ENCODE data around the gene EFCAB11. TPM values are rescaled to one million over a fixed set of nuclear protein-coding genes. Genes with fewer than 3 reads are reported as not detected.

The EFCAB11 gene
- total RNA-seq, 2 experiments from 2014 or later, result 0.36 to 0.47 TPM

DNA sequence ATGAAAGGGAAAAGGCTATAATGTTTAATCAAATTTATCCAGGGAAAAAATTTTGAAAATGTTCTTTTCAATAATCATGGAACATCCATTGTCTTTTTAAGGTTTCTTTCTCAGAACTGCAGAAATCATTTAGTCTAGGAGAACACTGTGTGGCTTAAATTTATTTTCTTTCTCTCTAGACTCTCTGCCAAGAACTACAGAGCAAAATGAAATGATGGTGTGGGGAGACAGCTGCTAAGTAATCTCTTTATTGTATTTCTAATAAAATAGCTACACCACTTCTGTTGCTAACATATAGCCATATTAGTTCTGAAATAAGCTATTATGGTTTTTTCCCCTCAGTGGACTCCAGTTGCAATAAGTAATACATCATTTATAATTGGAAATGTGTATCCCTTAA, 120.9 kb downstream of the EFCAB11 start:
- Mint-ChIP-seq H3K36me3 (ENCODE audit: low read depth) (no peaks in the 10 kb centered on the region), H3K9me3 (no peaks in the 10 kb centered on the region), H3K4me1 (ENCODE audit: low read depth) (no peaks in the 10 kb centered on the region), H3K4me3 (no peak overlapping the region), H3K27ac (no peak overlapping the region), H3K27me3 (no peaks in the 10 kb centered on the region)
- Histone ChIP-seq H3K4me3 (ENCODE audit: low read length) (no peak overlapping the region), H3K9me3 (ENCODE audit: control insufficient read depth in 1 of 2, insufficient read depth in 1 of 2, low read length in 2 of 2) (no peaks in the 10 kb centered on the region), H3K27ac (ENCODE audit: low read depth in 1 of 2, low read length in 2 of 2) (no peak overlapping the region), H3K4me1 (ENCODE audit: insufficient read depth, low read length) (no peaks in the 10 kb centered on the region), H3K36me3 (ENCODE audit: insufficient read depth, low read length) (no peaks in the 10 kb centered on the region), H3K27me3 (ENCODE audit: control insufficient read depth in 1 of 2, insufficient read depth in 2 of 2, low read length in 2 of 2) (no peaks in the 10 kb centered on the region)
- no peak for ATAC-seq (ENCODE audit: poor library complexity)
- CTCF ChIA-PET, result no interaction called here
- no peak for DNase-seq
- POLR2A ChIA-PET, result no interaction called here
- intact Hi-C loops (cut with DNase I, micrococcal nuclease), result no loop called here
- no peak for TF ChIP-seq CTCF (IDR thresholded peaks at IDR 0.05)

- ATAC-seq (ENCODE audit: poor library complexity), result no peak
- TF ChIP-seq CTCF (IDR thresholded peaks at IDR 0.05), result no peak
- intact Hi-C loops (cut with DNase I, micrococcal nuclease), result no loop called here
- H3K27me3 Mint-ChIP-seq, result no peaks in the 10 kb centered on the region
- ChIA-PET CTCF (no interaction called here), POLR2A (no interaction called here)
- no peak overlapping the region for H3K27ac ChIP-seq (ENCODE audit: low read depth in 1 of 2, low read length in 2 of 2)
- no peaks in the 10 kb centered on the region for H3K36me3 Mint-ChIP-seq (ENCODE audit: low read depth)
- H3K4me1 Mint-ChIP-seq (ENCODE audit: low read depth), result no peaks in the 10 kb centered on the region
- no peak overlapping the region for H3K4me3 Mint-ChIP-seq
- H3K36me3 ChIP-seq (ENCODE audit: insufficient read depth, low read length), result no peaks in the 10 kb centered on the region
- no peaks in the 10 kb centered on the region for H3K9me3 ChIP-seq (ENCODE audit: control insufficient read depth in 1 of 2, insufficient read depth in 1 of 2, low read length in 2 of 2)
- no peak overlapping the region for H3K27ac Mint-ChIP-seq
- no peaks in the 10 kb centered on the region for H3K9me3 Mint-ChIP-seq
- H3K4me1 ChIP-seq (ENCODE audit: insufficient read depth, low read length), result no peaks in the 10 kb centered on the region
- H3K4me3 ChIP-seq (ENCODE audit: low read length), result no peak overlapping the region
- DNase-seq, result no peak
- H3K27me3 ChIP-seq (ENCODE audit: control insufficient read depth in 1 of 2, insufficient read depth in 2 of 2, low read length in 2 of 2), result no peaks in the 10 kb centered on the region
Measured at GRCh38 chr14:89833120-89833532, 121.4 kb downstream of the EFCAB11 start.

- Mint-ChIP-seq H3K4me1 (ENCODE audit: low read depth) (no peaks in the 10 kb centered on the region), H3K4me3 (no peak overlapping the region), H3K36me3 (ENCODE audit: low read depth) (no peaks in the 10 kb centered on the region), H3K27me3 (no peaks in the 10 kb centered on the region), H3K9me3 (no peaks in the 10 kb centered on the region), H3K27ac (no peak overlapping the region)
- Histone ChIP-seq H3K4me3 (ENCODE audit: low read length) (no peak overlapping the region), H3K27ac (ENCODE audit: low read depth in 1 of 2, low read length in 2 of 2) (no peak overlapping the region), H3K36me3 (ENCODE audit: insufficient read depth, low read length) (no peaks in the 10 kb centered on the region), H3K9me3 (ENCODE audit: control insufficient read depth in 1 of 2, insufficient read depth in 1 of 2, low read length in 2 of 2) (peaks cover 0 to 4% of the 10 kb centered on the region in 2 experiments), H3K27me3 (ENCODE audit: control insufficient read depth in 1 of 2, insufficient read depth in 2 of 2, low read length in 2 of 2) (no peaks in the 10 kb centered on the region), H3K4me1 (ENCODE audit: insufficient read depth, low read length) (no peaks in the 10 kb centered on the region)
- no peak for DNase-seq
- POLR2A ChIA-PET, result no interaction called here
- CTCF ChIA-PET, result no interaction called here
- TF ChIP-seq CTCF (IDR thresholded peaks at IDR 0.05), result no peak
- no peak for ATAC-seq (ENCODE audit: poor library complexity)
- intact Hi-C loops (cut with DNase I, micrococcal nuclease), result no loop called here
Measured at GRCh38 chr14:89828471-89829165, 125.9 kb downstream of the EFCAB11 start.
